GF-D8 (cell line): ENCODE data around the gene CDC34.
A peak's percentile ranks its signal among the peaks of the same experiment; 100 is the strongest.

ENCODE experiments used
- DNase-seq: peaks from one replicate; lab custom pipeline; 2025; lab: John Stamatoyannopoulos, UW

The CDC34 gene

DNA sequence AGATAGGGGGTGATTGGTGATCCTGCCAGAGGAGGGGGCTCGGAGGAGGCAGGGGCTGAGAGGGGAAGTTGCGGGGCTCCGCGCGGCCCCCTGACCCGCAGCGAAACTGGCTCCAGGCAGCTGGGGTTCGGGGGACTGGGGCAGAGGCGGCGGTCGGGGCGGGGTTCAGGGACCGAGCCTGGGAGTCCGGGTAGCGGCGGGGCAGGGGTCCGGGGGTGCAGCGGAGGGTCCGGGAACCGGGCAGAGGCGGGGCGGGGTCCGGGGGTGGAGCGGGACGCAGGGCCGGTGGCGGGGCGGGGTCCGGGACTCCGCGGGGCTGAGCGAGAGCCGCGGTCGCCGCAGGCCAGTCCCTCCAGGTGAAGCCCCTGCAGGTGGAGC lies 34.1 kb upstream of the CDC34 start:
- DNase-seq, result no peak

DNA sequence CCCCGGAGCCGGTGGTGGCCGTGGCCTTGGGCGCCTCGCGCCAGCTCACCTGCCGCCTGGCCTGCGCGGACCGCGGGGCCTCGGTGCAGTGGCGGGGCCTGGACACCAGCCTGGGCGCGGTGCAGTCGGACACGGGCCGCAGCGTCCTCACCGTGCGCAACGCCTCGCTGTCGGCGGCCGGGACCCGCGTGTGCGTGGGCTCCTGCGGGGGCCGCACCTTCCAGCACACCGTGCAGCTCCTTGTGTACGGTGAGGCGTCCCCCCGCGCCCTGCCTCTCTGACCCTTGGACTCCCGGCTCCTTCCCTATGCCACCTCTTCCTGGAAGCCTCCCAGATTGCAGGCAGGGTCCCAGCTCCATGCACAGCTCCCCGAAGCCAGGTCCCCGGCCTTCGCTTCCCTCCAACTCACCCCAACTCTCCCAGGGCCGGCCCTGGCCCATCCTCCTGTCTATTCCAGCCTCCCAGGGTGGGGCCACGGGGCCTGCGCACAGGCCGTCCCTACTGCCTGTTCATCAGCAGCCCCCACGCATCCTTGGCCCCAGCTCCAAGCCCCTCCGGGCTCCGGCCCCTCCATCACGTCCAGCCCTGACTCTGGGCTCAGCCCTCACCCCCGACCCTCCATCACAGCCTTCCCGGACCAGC lies 33.6 kb upstream of the CDC34 start:
- DNase-seq, result no peak

GRCh38 chr19:498511-498891 lies 33.1 kb upstream of the CDC34 start:
- DNase-seq, result no peak

- DNase-seq, result no peak
Observed at GRCh38 chr19:498977-499623, 32.5 kb upstream of the CDC34 start.

- DNase-seq, result no peak
Observed at GRCh38 chr19:501646-502045, 29.9 kb upstream of the CDC34 start.

DNA sequence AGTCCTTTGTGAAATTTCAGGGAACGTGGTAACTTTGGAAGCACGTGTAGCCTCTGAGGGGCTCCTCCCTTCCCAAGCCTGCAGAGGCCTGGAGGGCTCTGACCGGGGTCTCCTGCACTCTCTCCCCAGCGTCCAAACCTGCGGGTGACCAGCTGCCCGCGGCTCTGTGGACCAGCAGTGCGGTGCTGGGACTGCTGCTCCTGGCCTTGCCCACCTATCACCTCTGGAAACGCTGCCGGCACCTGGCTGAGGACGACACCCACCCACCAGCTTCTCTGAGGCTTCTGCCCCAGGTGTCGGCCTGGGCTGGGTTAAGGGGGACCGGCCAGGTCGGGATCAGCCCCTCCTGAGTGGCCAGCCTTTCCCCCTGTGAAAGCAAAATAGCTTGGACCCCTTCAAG lies 26.9 kb upstream of the CDC34 start:
- no peak for DNase-seq

- DNase-seq, result peak; percentile 95
Observed at GRCh38 chr19:506404-507285, 24.9 kb upstream of the CDC34 start.

DNA sequence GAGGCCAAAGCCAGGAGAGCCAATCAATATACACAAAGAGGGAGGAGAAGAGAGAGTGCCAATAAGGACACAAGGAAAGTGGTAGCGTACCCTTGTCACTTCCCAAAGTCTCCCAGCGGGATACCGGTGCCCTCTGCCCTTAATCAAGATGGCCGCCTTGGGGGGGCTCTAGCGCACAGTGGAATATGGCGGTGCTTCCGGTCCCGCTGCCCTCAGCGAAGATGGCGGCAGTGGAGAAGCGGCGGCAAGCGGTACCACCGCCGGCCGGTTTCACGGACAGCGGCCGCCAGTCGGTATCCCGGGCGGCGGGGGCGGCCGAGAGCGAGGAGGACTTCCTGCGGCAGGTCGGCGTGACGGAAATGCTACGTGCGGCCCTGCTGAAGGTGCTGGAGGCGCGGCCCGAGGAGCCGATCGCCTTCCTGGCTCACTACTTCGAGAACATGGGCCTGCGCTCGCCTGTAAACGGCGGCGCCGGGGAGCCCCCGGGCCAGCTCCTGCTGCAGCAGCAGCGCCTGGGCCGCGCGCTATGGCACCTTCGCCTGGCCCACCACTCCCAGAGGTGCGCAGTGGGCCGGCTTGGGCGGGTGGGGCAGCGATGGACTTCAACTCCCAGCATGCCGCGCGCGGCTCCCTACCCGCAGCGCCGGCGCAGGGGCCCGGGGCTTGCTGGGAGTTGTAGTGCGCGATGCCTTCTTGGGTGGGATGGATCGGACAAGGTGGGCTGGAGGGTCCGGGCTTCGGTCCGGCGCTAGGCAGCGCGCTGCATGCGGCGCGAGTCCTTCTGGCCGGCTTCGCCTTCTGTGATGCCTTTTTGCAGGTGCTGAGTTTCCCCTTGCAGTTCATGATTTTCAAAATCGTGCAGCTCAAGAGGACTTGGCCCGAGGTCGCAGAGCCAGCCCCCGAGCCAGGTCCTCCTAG lies 24.0 kb upstream of the CDC34 start, which contains the start of gene TPGS1:
TPGS1 (plus strand) TSS at position 212 of the 918 bp plus-strand sequence; CDS start at position 222, 10 bp downstream.
- peak; percentile 18 for DNase-seq

DNA sequence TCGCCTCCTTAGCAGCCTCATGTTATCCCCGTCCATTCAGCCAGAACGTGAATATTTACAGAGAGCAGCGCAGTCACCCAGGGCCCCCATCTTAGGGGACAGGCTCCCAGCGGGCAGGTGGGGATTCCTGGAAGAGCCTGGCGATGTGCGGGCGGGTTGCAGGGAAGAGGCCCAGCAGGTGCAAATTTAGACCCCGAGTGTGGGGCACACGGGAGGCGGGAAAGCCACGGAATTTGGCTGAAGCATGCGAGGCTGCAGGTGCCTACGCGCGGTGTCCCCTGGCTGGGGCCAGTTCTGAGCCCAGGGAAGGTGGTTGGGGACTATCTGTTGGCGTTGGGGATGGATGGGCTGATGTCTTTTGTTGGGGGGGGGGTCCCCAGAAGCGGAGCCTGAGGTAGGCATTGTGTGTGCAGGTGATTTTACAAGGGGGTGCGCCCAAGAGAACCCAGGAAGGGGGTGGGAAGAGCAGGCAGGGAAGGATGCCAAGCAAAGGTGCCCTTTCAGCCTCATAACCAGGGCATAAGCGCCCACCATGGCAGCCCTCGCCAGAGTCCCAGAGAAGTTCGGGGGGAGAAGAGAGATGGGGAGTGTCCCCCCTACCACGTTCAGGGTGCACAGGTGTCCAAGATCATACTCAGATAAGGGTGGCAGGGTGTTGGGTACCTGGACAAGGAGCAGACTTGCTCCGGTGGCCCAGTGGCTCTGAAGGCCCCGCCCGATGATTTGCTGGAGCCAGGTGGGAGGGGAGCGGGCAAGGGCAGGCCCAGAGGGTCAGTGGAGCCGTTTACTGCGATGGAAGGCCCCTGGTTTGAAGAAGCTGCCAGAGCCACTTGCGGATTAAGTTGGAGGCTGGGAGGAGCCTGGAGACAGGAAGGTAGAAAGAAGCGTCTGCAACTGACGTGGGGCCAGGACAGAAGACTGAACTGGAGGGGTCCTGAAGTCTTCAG lies 23.1 kb upstream of the CDC34 start:
- DNase-seq, result no peak

DNA sequence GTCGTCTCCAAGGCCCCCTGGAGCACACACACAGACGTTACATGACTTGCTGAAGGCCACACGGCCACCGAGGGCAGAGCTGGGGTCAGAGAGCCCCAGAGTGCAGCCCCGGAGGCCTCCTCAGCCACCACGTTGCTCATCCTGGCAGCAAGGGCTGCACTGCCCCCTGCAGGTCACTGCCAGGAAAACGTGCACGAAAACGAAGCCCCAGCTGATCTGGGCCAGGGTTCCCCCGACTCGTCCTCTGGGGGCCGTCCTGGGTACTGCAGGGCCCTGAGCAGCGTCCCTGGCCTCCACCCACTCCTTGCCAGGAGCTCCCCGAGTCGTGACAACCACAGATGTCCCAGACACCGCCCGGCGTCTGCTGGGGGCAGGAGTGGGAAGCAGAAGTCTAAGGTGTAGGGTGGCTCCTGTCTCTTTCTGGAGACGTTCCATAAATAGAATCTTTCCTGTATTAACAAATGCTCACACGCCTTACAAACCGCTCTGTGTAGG lies 20.9 kb upstream of the CDC34 start:
- peak; percentile 72 for DNase-seq

GRCh38 chr19:511101-511851 lies 20.3 kb upstream of the CDC34 start:
- DNase-seq, result peak; percentile 63

GRCh38 chr19:512547-513365 lies 18.8 kb upstream of the CDC34 start:
- no peak for DNase-seq

GRCh38 chr19:513368-514165 lies 18.0 kb upstream of the CDC34 start:
- DNase-seq, result no peak

DNA sequence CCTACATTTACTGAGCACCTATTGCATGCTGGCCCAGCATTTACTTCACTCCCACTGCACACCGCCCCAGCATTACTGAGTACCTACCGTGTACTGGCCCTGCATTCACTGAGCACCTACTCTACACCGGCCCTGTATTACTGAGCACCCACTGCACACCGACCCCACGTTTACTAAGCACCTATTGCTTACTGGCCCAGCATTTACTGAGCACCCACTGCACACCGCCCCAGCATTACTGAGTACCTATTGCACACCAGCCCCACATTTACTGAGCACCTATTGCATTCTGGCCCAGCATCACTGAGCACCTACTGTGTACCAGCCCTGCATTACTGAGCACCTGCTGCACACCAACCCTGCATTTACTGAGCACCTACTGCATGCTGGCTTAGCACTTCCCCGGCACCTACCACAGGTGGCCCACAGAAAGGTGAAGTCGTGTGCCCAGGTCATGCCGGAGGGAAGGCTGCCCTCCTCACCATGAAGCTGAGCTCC lies 17.3 kb upstream of the CDC34 start:
- no peak for DNase-seq

DNA sequence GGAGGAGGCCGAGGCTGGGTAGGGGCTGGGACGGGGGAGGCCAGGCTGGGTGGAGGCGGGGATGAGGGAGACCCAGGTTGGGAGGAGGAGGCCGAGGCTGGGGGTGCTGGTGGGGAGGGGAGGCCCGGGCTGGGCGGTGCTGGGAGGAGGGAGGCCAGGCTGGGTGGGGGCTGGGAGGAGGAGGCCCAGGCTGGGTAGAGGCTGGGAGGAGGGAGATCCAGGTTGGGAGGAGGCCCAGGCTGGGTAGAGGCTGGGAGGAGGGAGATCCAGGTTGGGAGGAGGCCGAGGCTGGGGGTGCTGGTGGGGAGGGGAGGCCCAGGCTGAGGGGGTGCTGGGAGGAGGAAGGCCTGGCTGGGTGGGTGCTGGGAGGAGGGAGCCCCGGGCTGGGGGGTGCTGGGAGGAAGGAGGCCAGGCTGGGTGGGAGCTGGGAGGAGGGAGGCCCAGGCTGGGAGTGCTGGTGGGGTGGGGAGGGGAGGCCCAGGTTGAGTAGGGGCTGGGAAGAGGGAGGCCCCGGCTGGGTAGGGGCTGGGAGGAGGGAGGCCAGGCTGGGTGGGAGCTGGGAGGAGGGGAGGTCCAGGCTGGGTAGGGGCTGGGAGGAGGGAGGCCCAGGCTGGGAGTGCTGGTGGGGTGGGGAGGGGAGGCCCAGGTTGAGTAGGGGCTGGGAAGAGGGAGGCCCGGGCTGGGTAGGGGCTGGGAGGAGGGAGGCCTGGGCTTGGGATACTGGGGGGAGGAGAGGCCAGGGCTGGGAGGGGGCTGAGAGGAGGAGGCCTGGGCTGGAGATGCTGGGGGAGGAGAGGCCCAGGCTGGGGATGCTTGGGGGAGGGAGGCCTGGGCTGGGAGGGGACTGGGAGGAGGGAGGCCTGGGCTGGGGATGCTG lies 13.6 kb upstream of the CDC34 start:
- no peak for DNase-seq

DNA sequence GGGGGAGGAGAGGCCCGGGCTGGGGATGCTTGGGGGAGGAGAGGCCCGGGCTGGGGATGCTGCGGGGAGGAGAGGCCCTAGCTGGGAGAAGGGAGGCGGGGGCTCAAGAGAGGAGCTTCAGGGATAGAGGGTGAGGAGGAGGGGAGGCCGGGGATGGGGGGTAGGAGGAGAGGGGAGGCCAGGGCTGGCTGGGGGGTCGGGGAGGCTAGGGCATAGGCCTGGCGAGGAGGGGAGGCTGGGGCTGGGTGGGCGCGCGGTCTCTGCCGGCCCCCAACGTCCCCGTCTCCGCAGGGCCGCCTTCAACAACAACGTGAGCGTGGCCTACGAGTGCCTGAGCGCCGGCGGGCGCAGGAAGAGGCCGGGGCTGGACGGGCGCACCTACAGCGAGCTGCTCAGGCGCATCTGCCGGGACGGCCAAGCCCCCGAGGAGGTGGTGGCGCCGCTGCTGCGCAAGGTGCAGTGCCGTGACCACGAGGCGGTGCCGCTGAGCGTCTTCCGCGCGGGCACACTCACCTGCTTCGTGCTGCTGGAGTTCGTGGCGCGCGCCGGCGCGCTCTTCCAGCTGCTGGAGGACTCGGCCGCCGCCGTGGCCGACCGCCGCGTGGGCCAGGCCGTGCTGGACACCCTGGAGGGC lies 12.8 kb upstream of the CDC34 start:
- no peak for DNase-seq
